ENCODE results near the gene IPO13.

DNA sequence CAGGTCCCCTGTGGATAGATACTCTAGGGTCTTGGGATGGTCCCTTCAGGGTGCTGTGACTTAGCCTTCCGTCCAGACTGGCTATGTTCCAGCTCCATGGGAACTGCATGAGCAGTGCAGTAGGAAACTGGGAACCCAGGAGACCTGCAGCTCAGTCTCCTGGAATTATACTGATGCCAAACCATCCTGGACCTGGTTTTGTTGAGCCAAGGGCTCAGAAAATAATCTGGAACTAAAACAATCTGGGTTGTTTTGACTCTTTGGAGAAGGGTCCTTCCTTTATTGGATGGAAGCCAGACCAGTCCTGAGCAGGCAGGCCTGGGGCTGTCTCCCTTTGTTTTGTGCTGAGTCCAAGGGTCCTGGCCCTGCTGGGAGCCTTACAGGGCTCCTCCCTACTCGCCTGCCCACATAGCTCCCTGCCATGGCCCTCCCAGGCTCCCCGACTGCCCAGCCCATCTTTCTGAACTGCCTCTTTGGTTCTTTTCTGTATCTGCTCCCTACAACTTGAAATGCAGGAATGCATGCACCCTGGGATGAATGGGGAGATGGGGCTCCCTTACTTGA lies 1.2 kb downstream of the IPO13 start:
- TF ChIP-seq, protein P1, sequence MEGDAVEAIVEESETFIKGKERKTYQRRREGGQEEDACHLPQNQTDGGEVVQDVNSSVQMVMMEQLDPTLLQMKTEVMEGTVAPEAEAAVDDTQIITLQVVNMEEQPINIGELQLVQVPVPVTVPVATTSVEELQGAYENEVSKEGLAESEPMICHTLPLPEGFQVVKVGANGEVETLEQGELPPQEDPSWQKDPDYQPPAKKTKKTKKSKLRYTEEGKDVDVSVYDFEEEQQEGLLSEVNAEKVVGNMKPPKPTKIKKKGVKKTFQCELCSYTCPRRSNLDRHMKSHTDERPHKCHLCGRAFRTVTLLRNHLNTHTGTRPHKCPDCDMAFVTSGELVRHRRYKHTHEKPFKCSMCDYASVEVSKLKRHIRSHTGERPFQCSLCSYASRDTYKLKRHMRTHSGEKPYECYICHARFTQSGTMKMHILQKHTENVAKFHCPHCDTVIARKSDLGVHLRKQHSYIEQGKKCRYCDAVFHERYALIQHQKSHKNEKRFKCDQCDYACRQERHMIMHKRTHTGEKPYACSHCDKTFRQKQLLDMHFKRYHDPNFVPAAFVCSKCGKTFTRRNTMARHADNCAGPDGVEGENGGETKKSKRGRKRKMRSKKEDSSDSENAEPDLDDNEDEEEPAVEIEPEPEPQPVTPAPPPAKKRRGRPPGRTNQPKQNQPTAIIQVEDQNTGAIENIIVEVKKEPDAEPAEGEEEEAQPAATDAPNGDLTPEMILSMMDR (IDR thresholded peaks at IDR 0.05; ENCODE audit: low read length): no peak
- no peak for TF ChIP-seq EZH2 (optimal IDR thresholded peaks at IDR 0.05; ENCODE audit: low read depth, low read length)

All from MM.1S (cell line).